Activated T-cell treated with anti-CD3 and anti-CD28 coated beads, Interleukin-2, amount 50 U/mL, for 4 hours (primary cell): ENCODE data around the gene LCE1D. TPM values are rescaled to one million over a fixed set of nuclear protein-coding genes. Genes with fewer than 3 reads are reported as not detected.

ENCODE experiments used
- ATAC-seq, 2 donors: fragments of 200-7000 bp; cut with Tn5 transposase; one replicate each; pipeline ENCODE4 v1.10.0; 2021
- DNase-seq: peaks from one replicate; pipeline ENCODE4 v3.0.0-alpha.2; 2020
- H3K27me3 Mint-ChIP-seq: one replicate; pipeline ENCODE4 v1.8.0; 2021; ENCODE audit warnings: low read depth, mixed read lengths
- H3K36me3 Mint-ChIP-seq: one replicate; pipeline ENCODE4 v1.8.0; 2022; ENCODE audit warnings: mixed read lengths; ENCODE audit not compliant: insufficient read depth
- H3K4me1 Mint-ChIP-seq: one replicate; pipeline ENCODE4 v1.8.0; 2021; ENCODE audit warnings: low read depth, mixed read lengths
- H3K4me3 Mint-ChIP-seq: one replicate; pipeline ENCODE4 v1.8.0; 2021; ENCODE audit warnings: mild to moderate bottlenecking, moderate library complexity, mixed read lengths
- H3K9me3 Mint-ChIP-seq: one replicate; pipeline ENCODE4 v1.8.0; 2021; ENCODE audit warnings: mixed read lengths
- total RNA-seq, 3 donors: library from RNA; stranded (reverse); gene quantifications; one replicate each; pipeline ENCODE4 v1.2.1, GENCODE V29; 2021

Gene LCE1D
- total RNA-seq, 3 donors from 2014 or later: not detected

DNA sequence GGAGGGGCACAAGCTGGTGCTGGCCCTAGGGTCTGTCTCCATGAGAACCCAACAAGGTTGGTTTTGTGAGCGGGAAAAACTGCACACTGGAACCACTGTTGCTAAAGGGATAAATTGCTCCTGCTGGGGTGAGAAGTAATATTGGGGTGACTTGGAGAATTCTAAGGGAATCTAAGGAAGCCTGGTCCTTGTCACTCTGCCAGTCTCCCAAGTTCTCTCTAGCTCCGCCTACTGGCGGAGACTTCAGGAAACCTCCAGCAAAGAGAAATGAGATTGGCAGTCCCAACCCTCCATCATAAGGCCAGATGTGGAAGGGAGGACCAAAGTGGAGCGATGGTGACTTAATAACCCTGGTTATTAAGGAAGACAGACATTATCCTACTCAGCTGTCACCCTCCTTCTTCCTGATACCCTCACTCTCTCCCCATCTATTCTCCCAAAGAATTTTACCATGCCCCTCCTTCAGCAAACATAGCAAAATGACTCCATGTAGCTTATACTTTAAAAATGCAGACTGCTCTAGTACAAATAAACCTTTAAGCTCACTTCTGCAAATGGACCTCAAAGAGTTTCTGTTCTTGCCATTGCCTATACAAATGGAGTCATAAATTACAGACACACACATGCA, 18.9 kb upstream of the LCE1D start:
- no peak for ATAC-seq
- no peak for DNase-seq
- peaks cover 35% of the 10 kb centered on the region for H3K27me3 Mint-ChIP-seq
- no peaks in the 10 kb centered on the region for H3K9me3 Mint-ChIP-seq
- no peaks in the 10 kb centered on the region for H3K4me1 Mint-ChIP-seq
- H3K4me3 Mint-ChIP-seq: no peak overlapping the region
- H3K36me3 Mint-ChIP-seq: no peaks in the 10 kb centered on the region

GRCh38 chr1:152783095-152783494, 13.4 kb upstream of the LCE1D start:
- ATAC-seq (no peak), DNase-seq (no peak)
- Mint-ChIP-seq H3K36me3 (no peaks in the 10 kb centered on the region), H3K27me3 (peaks cover 50% of the 10 kb centered on the region), H3K4me1 (no peaks in the 10 kb centered on the region), H3K4me3 (no peak overlapping the region), H3K9me3 (no peaks in the 10 kb centered on the region)

GRCh38 chr1:152786077-152786476, 10.4 kb upstream of the LCE1D start, which contains the start of gene LCE1E:
Gene LCE1E, plus strand, starts transcription at chr1:152786257. Its CDS starts 1,043 bp downstream, at chr1:152787300.
- H3K4me1 Mint-ChIP-seq: no peaks in the 10 kb centered on the region
- ATAC-seq (no peak), DNase-seq (no peak)
- no peak within 1 kb of the TSS for H3K4me3 Mint-ChIP-seq
- H3K36me3 Mint-ChIP-seq: no peaks in the 10 kb centered on the region
- H3K27me3 Mint-ChIP-seq: peaks cover 42% of the 10 kb centered on the region
- H3K9me3 Mint-ChIP-seq: no peaks in the 10 kb centered on the region

- H3K36me3 Mint-ChIP-seq: no peaks in the 10 kb centered on the region
- DNase-seq (no peak), ATAC-seq (no peak)
- peaks cover 16% of the 10 kb centered on the region for H3K27me3 Mint-ChIP-seq
- H3K9me3 Mint-ChIP-seq: no peaks in the 10 kb centered on the region
- H3K4me1 Mint-ChIP-seq: no peaks in the 10 kb centered on the region
- no peak overlapping the region for H3K4me3 Mint-ChIP-seq
Observed at GRCh38 chr1:152795686-152796085, 835 bp upstream of the LCE1D start.

DNA sequence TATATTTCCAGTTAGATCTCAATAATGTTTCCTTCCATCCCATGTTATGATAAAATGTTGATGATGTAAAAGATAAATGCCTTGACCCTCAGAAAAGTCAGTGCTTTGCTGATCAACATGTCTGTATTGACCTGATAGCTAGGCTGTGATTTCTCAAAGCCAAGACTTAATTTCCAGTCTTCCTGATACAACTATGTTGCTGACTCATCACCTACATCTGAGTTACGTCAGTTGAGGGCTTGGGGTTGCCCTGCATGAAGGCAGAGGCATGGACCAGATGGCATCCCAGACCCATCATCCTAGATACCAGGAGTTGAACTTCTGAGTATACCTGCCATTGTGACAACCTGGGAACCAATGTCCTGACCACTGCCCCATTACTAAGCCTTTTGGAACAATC, 4.8 kb downstream of the LCE1D start:
- H3K36me3 Mint-ChIP-seq: no peaks in the 10 kb centered on the region
- no peak overlapping the region for H3K4me3 Mint-ChIP-seq
- DNase-seq: no peak
- H3K9me3 Mint-ChIP-seq: no peaks in the 10 kb centered on the region
- H3K4me1 Mint-ChIP-seq: no peaks in the 10 kb centered on the region
- ATAC-seq: no peak
- peaks cover 19% of the 10 kb centered on the region for H3K27me3 Mint-ChIP-seq

GRCh38 chr1:152806576-152806975, 10.1 kb downstream of the LCE1D start, which contains the start of gene LCE1C:
Gene LCE1C, minus strand, starts transcription at chr1:152806651. Its CDS starts 1,173 bp downstream, at chr1:152805478.
- DNase-seq (no peak), ATAC-seq (no peak)
- no peak within 1 kb of the TSS for H3K4me3 Mint-ChIP-seq
- peaks cover 3% of the 10 kb centered on the region for H3K9me3 Mint-ChIP-seq
- peaks cover 12% of the 10 kb centered on the region for H3K27me3 Mint-ChIP-seq
- H3K4me1 Mint-ChIP-seq: no peaks in the 10 kb centered on the region
- H3K36me3 Mint-ChIP-seq: no peaks in the 10 kb centered on the region

DNA sequence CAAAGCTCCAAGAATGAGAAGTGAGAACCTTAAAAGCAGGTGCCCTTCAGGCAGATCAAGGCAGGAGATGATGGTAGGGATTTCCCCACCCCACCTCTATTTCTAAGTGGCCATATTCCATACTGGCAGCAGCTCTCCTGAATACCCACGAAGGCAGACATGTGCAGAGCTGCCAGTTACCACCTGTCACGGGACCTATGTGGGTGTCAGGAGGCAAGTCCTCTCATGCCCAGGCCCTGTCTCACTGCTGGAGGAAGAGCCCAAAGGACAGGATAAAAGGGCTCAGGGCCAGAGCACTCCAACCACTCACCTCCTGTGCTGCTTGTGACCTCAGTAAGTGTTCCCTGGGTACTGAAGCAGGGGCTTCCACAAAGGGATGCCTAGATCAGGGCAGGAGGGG, 14.5 kb downstream of the LCE1D start:
- no peak overlapping the region for H3K4me3 Mint-ChIP-seq
- ATAC-seq: no peak

GRCh38 chr1:152811671-152812070, 15.2 kb downstream of the LCE1D start, which contains the start of gene LCE1B:
Gene LCE1B, plus strand, starts transcription at chr1:152811971. Its CDS starts 476 bp downstream, at chr1:152812447.
- H3K36me3 Mint-ChIP-seq: no peaks in the 10 kb centered on the region
- no peaks in the 10 kb centered on the region for H3K4me1 Mint-ChIP-seq
- ATAC-seq (no peak), DNase-seq (no peak)
- H3K27me3 Mint-ChIP-seq: peaks cover 12% of the 10 kb centered on the region
- no peak within 1 kb of the TSS for H3K4me3 Mint-ChIP-seq
- H3K9me3 Mint-ChIP-seq: peaks cover 3% of the 10 kb centered on the region

More for the DNA sequence above, 14.5 kb downstream of the LCE1D start:
- H3K27me3 Mint-ChIP-seq: peaks cover 12% of the 10 kb centered on the region
- no peaks in the 10 kb centered on the region for H3K4me1 Mint-ChIP-seq
- no peaks in the 10 kb centered on the region for H3K36me3 Mint-ChIP-seq
- peaks cover 3% of the 10 kb centered on the region for H3K9me3 Mint-ChIP-seq
- DNase-seq: no peak

- no peak for ATAC-seq
- H3K4me1 Mint-ChIP-seq: no peaks in the 10 kb centered on the region
- H3K9me3 Mint-ChIP-seq: no peaks in the 10 kb centered on the region
- no peak for DNase-seq
- peaks cover 10% of the 10 kb centered on the region for H3K27me3 Mint-ChIP-seq
- H3K4me3 Mint-ChIP-seq: no peak overlapping the region
- no peaks in the 10 kb centered on the region for H3K36me3 Mint-ChIP-seq
Observed at GRCh38 chr1:152817309-152817708, 20.8 kb downstream of the LCE1D start.

DNA sequence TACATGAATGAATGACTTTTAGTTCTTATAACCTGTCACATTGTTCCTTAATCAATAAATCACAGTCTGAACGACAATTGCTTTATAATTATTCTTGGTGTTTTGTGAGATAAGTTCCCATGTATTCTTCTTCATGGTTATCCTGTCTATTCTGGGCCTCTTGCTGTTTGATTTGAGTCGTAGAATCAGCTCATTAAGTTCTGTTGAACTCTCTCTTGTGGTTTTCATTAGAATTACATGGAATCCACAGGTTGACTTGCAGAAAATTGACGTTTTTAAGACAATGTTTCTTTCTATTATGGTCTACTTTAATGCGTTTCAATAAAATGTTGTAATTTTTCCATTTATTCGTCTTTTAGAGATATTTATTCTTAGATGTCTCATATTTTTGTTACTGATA, 26.8 kb downstream of the LCE1D start:
- H3K27me3 Mint-ChIP-seq: peaks cover 24% of the 10 kb centered on the region
- DNase-seq (no peak), ATAC-seq (no peak)
- no peak overlapping the region for H3K4me3 Mint-ChIP-seq
- no peaks in the 10 kb centered on the region for H3K36me3 Mint-ChIP-seq
- no peaks in the 10 kb centered on the region for H3K4me1 Mint-ChIP-seq
- H3K9me3 Mint-ChIP-seq: no peaks in the 10 kb centered on the region

DNA sequence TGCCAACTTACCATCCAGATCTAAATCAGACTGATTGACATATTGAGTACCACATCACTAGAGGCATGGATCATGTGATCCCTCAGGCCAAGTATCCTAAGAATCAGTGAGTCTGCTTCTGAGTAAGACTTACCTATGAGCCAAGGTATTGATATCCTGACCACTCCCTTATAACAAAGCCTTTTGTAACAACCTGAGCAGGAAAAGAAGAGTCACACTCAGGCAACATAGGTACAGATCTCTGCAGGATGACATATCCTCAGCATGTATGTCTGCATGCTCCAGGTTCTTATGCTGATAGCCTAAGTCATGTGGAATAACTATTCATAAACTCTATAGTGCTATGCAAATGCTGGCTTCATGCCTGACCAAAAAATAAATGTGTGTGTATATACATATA, 28.4 kb downstream of the LCE1D start:
- Mint-ChIP-seq H3K4me3 (no peak overlapping the region), H3K4me1 (no peaks in the 10 kb centered on the region), H3K9me3 (no peaks in the 10 kb centered on the region), H3K36me3 (no peaks in the 10 kb centered on the region), H3K27me3 (peaks cover 32% of the 10 kb centered on the region)
- DNase-seq (no peak), ATAC-seq (no peak)

DNA sequence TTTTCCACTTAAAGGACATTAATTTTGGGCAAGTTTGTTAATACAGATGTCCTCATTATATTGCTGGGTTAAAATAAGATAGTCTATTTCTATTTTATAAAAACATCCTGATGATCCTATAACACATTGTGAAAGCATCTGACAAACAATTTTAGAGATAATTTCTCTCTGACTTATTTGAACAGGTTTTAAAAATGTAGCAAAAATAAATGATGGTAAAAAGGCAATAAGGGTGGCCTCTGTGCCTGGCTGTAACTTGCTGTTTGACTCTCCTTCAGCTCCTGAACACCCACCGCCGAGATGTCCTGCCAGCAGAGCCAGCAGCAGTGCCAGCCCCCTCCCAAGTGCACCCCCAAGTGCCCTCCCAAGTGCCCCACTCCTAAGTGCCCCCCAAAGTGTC, 30.7 kb downstream of the LCE1D start, which contains the start of gene LCE1A:
TSS of gene LCE1A (plus strand) at position 301 of the 400 bp plus-strand sequence. CDS start at position 301, 0 bp downstream.
- H3K4me3 Mint-ChIP-seq: no peak within 1 kb of the TSS
- no peaks in the 10 kb centered on the region for H3K4me1 Mint-ChIP-seq
- peaks cover 37% of the 10 kb centered on the region for H3K27me3 Mint-ChIP-seq
- no peak for ATAC-seq
- H3K36me3 Mint-ChIP-seq: no peaks in the 10 kb centered on the region
- H3K9me3 Mint-ChIP-seq: no peaks in the 10 kb centered on the region
- no peak for DNase-seq

- H3K4me3 Mint-ChIP-seq: no peak overlapping the region
- no peak for ATAC-seq
- H3K4me1 Mint-ChIP-seq: no peaks in the 10 kb centered on the region
- H3K9me3 Mint-ChIP-seq: no peaks in the 10 kb centered on the region
- no peak for DNase-seq
- H3K36me3 Mint-ChIP-seq: no peaks in the 10 kb centered on the region
- peaks cover 13% of the 10 kb centered on the region for H3K27me3 Mint-ChIP-seq
Observed at GRCh38 chr1:152836870-152837269, 40.3 kb downstream of the LCE1D start.

DNA sequence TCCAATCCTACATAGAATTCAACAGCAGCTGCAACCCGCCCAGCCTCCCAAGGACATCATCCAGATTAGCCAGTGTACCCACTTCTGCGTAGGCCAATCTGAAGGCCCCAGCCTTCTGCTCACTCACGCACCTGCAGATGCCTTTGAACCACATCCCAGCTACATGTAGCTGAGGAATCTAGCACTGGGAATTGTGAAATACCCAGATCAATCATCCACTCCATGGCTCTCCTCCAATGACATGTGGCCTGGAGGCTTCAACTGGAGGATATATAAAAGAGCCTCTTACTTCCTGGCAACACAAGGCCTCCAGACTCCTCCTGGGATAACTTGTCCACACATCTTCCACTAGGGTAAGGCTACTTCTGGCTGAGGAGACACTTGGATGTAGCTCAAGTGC, 46.0 kb downstream of the LCE1D start, which contains the start of gene LCE6A:
TSS of gene LCE6A (plus strand) at position 301 of the 400 bp plus-strand sequence. CDS start 665 bp downstream, outside the sequence.
- ATAC-seq (no peak), DNase-seq (no peak)
- Mint-ChIP-seq H3K36me3 (no peaks in the 10 kb centered on the region), H3K9me3 (no peaks in the 10 kb centered on the region), H3K27me3 (peaks cover 8% of the 10 kb centered on the region), H3K4me3 (no peak within 1 kb of the TSS), H3K4me1 (no peaks in the 10 kb centered on the region)
